ENCODE data around the gene ASAP2. TPM values are rescaled to one million over a fixed set of nuclear protein-coding genes. Genes with fewer than 3 reads are reported as not detected.

The ASAP2 gene
- total RNA-seq, 2 donors from 2014 or later: 9.2 to 17.8 TPM

DNA sequence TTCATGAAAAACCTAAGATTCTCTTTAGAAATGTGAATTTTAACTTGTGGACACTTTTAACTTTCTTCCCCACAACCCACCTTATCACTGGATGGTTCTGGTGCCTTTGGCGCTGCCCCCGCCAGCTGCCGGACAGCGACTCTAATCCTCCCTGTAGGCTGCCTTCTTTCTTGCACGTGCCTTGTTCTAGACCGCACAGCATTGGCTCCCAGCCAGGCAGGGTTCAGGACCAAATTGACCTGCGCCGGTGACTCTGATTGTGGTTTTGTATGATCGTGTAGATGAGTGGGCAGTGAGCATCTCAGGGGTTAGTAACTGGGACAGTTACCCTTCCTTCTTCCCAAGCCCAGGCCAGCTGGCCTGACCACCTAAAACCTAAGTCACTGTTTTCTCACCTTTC, 106.8 kb downstream of the ASAP2 start:
- no peaks in the 10 kb centered on the region for H3K4me1 ChIP-seq (replicated peaks)
- intact Hi-C loops (cut with DNase I): loop anchor here (5.0 kb wide), 1 partner anchor 106 kb away; the partner anchor contains the start of gene ASAP2
- no peak overlapping the region for H3K27ac ChIP-seq

DNA sequence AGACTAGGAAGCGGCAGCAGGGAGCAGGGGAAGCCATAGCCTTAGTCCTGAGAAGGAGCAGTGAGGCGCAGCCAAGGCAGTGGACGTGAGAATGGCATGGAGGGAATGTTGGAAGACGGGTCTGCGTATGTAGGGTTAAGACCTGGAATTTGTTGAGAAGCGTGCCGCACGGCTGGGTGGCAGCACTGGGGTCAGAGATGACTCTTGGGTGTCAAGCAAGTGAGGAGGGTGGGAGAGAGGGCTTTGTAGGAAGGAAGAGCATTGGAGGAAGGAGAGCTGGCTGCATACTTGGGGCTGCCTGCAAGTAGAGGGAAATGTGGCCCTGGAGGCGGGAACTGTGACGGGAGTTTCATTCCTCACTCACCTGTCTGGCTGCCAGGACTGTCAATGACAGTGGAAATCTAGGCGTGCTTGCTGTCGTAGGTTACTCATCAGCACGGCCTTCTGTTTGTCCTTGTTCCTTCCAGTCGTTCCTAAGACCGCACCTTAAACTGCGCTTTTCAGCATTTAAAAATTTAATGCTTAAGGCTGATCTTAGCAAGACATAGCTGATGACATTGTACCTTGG, 108.8 kb downstream of the ASAP2 start:
- Histone ChIP-seq H3K27ac (no peak overlapping the region), H3K27me3 (replicated peaks; ENCODE audit: insufficient read depth) (no peaks in the 10 kb centered on the region), H3K4me1 (replicated peaks) (no peaks in the 10 kb centered on the region), H3K36me3 (no peaks in the 10 kb centered on the region), H3K4me3 (no peak overlapping the region), H3K9me3 (no peaks in the 10 kb centered on the region)
- intact Hi-C loops (cut with DNase I): no loop called here
- WGBS: 87% methylated on average over 16 of the region's 16 CpGs
- no peak for TF ChIP-seq POLR2A (IDR thresholded peaks at IDR 0.05)
- TF ChIP-seq POLR2AphosphoS5 (IDR thresholded peaks at IDR 0.05): no peak
- TF ChIP-seq, protein P1, sequence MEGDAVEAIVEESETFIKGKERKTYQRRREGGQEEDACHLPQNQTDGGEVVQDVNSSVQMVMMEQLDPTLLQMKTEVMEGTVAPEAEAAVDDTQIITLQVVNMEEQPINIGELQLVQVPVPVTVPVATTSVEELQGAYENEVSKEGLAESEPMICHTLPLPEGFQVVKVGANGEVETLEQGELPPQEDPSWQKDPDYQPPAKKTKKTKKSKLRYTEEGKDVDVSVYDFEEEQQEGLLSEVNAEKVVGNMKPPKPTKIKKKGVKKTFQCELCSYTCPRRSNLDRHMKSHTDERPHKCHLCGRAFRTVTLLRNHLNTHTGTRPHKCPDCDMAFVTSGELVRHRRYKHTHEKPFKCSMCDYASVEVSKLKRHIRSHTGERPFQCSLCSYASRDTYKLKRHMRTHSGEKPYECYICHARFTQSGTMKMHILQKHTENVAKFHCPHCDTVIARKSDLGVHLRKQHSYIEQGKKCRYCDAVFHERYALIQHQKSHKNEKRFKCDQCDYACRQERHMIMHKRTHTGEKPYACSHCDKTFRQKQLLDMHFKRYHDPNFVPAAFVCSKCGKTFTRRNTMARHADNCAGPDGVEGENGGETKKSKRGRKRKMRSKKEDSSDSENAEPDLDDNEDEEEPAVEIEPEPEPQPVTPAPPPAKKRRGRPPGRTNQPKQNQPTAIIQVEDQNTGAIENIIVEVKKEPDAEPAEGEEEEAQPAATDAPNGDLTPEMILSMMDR (IDR thresholded peaks at IDR 0.05): no peak
- no peak for DNase-seq (ENCODE audit: low spot score)

More for the DNA sequence above, 106.8 kb downstream of the ASAP2 start:
- H3K27me3 ChIP-seq (replicated peaks; ENCODE audit: insufficient read depth): no peaks in the 10 kb centered on the region
- H3K36me3 ChIP-seq: no peaks in the 10 kb centered on the region
- H3K4me3 ChIP-seq: no peak overlapping the region
- no peak for DNase-seq (ENCODE audit: low spot score)
- no peak for TF ChIP-seq POLR2AphosphoS5 (IDR thresholded peaks at IDR 0.05)
- H3K9me3 ChIP-seq: no peaks in the 10 kb centered on the region
- 95% methylated on average over 9 of the region's 9 CpGs for WGBS

DNA sequence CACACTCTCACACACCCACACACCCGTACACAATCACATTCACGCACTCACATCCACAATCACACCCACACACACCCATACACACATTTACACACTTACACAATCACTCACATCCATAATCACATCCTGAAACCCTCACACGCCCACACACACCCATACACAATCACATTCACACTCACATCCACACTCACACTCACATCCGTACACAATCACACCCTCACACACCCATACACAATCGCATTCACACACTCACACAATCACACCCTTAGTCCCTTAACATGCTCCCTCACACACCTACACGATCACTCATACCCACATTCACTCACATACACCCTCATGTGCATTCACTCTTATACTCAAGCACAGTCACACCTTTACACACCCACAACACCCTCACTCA, 110.9 kb downstream of the ASAP2 start:
- Histone ChIP-seq H3K27ac (no peak overlapping the region), H3K27me3 (replicated peaks; ENCODE audit: insufficient read depth) (no peaks in the 10 kb centered on the region)
- intact Hi-C loops (cut with DNase I): no loop called here

DNA sequence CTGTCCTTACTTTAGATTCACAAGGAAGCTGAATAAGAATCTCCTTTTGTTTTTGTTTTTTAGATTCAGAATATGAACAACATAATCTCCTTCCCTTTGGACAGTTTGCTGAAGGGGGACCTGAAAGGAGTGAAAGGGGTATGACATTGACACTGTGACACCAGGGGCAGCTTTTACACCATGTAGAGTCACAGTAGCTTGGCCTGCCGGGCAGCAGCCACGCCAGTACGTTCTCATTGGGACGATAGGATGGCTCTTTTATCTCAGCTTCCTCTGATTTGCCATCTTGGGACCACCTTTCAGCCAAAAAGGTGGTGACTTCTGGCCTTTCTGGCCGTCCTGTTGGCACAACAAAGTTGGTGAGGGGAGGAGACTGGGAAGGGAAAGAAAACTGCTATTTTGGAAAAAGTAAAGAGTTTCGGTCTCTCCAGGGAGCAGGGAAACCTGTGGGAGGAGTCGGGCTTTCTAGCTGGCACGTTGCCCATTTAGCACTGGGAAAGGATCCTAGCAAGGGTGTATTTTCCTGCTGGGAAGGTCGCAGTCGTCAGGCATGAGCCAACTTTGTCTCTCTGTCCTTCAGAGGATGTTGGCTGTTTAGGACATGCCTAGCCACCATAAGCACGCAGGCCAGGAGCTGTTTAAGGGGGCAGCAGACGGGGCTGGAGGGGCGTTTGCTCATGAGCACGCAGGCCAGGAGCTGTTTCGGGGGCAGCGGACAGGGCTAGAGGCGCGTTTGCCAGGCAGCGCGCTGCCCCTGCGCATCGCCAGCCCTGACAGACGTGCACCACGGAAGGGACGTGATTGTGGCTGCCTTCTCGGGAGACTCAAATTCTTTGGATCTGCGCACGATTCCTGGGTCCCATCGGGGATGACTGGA, 112.1 kb downstream of the ASAP2 start:
- Histone ChIP-seq H3K4me3 (no peak overlapping the region), H3K27me3 (replicated peaks; ENCODE audit: insufficient read depth) (no peaks in the 10 kb centered on the region), H3K36me3 (no peaks in the 10 kb centered on the region), H3K4me1 (replicated peaks) (no peaks in the 10 kb centered on the region), H3K27ac (peak overlapping the region in 1 of 2 donors; percentile 23), H3K9me3 (no peaks in the 10 kb centered on the region)
- TF ChIP-seq POLR2AphosphoS5 (IDR thresholded peaks at IDR 0.05) (no peak), POLR2A (IDR thresholded peaks at IDR 0.05) (no peak)
- TF ChIP-seq, protein P1 (IDR thresholded peaks at IDR 0.05): no peak
- intact Hi-C loops (cut with DNase I): no loop called here
- no peak for DNase-seq (ENCODE audit: low spot score)
- 66% methylated on average over 28 of the region's 29 CpGs for WGBS

More for the DNA sequence above, 110.9 kb downstream of the ASAP2 start:
- TF ChIP-seq, protein P1 (IDR thresholded peaks at IDR 0.05): no peak
- TF ChIP-seq POLR2A (IDR thresholded peaks at IDR 0.05): no peak
- no peak for TF ChIP-seq POLR2AphosphoS5 (IDR thresholded peaks at IDR 0.05)
- no peaks in the 10 kb centered on the region for H3K9me3 ChIP-seq
- WGBS: 92% methylated on average over 6 of the region's 6 CpGs
- no peak for DNase-seq (ENCODE audit: low spot score)
- H3K36me3 ChIP-seq: no peaks in the 10 kb centered on the region
- H3K4me3 ChIP-seq: no peak overlapping the region
- no peaks in the 10 kb centered on the region for H3K4me1 ChIP-seq (replicated peaks)

DNA sequence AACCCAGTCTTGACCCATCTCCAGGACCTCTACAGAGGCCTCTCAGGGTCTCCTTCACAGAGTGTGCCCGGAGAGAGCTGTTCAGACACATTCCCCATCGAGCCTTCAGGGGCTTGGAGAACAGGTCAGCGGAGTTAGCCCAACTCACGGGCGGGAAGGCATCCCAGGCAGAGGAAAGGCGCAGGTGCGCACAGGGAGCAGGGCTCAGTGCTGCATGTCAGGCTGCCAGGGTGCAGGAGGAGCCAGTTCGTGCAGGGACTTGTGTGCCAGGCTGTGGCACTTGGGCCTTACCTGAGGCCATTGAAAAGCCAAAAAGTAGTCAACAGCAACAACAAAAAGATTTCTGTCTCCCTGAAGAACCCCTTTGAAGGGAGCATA, 112.7 kb downstream of the ASAP2 start:
- 74% methylated on average over 8 of the region's 8 CpGs for WGBS
- intact Hi-C loops (cut with DNase I): no loop called here
- no peak overlapping the region for H3K4me3 ChIP-seq
- no peaks in the 10 kb centered on the region for H3K9me3 ChIP-seq
- no peak overlapping the region for H3K27ac ChIP-seq
- H3K27me3 ChIP-seq (replicated peaks; ENCODE audit: insufficient read depth): no peaks in the 10 kb centered on the region
- no peaks in the 10 kb centered on the region for H3K4me1 ChIP-seq (replicated peaks)
- H3K36me3 ChIP-seq: no peaks in the 10 kb centered on the region
- TF ChIP-seq, protein P1 (IDR thresholded peaks at IDR 0.05): no peak
- TF ChIP-seq POLR2A (IDR thresholded peaks at IDR 0.05): no peak
- no peak for TF ChIP-seq POLR2AphosphoS5 (IDR thresholded peaks at IDR 0.05)
- DNase-seq (ENCODE audit: low spot score): no peak
